ENCODE measurements around the gene RORB.

The RORB gene

GRCh38 chr9:74736646-74737045 lies 239.5 kb downstream of the RORB start:
- CTCF ChIA-PET: no interaction called here
- TF ChIP-seq CTCF (conservative IDR thresholded peaks at IDR 0.05; ENCODE audit: low read depth): no peak
- no peak overlapping the region for H3K27ac ChIP-seq
- POLR2A ChIA-PET (ENCODE audit: low non-redundant PET): no interaction called here
- no peak for DNase-seq (ENCODE audit: low spot score)

DNA sequence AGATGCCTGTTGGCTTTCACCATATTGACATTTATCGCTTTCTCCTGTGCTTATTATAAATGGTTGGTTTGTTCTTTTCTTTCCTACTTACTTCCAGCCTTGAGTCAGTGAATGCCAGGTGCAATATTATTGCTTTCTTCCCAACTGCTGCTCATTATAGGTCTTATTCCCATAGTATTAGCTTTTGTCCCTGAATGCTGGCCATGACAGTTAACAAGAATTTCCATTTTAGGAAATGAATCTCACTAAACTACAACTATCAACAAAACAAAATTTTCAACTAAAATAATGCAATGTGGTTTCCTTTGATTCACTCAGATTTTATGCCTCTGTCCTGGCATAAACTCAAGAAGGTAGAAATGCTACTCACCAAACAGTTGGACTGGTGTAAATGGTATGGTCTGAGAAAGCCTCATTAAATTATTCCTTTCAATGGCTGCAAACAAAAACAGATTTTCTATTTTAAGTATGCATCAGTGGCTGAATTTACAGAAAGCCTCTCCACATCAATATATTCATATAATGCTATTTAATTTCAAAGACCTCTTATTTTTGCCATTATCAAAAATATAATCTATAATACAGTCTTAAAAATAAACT lies 245.2 kb downstream of the RORB start:
- TF ChIP-seq CTCF (conservative IDR thresholded peaks at IDR 0.05; ENCODE audit: low read depth): no peak
- H3K27ac ChIP-seq: no peak overlapping the region
- ChIA-PET POLR2A (ENCODE audit: low non-redundant PET) (no interaction called here), CTCF (interaction anchor here (0.6 to 0.7 kb wide), 3 partner anchors 8 to 299 kb away, joined by 3 to 4 read pairs (median 3); no protein-coding TSS in a partner anchor)
- DNase-seq (ENCODE audit: low spot score): no peak
